Activated effector memory CD4-positive, alpha-beta T cell treated with anti-CD3 and anti-CD28 coated beads, Interleukin-2, amount 50 U/mL, for 16 hours (primary cell): ENCODE measurements around the gene RAB3B.
A peak's percentile ranks its signal among the peaks of the same experiment; 100 is the strongest.
"Not testable (repeated sequence)": the region's sequence is repeated elsewhere in the genome, so short reads cannot be mapped to it uniquely, and the experiment has no call there.

Experiments used
- DNase-seq: peaks from one replicate; pipeline ENCODE4 v3.0.0-alpha.2; 2020

Gene RAB3B

DNA sequence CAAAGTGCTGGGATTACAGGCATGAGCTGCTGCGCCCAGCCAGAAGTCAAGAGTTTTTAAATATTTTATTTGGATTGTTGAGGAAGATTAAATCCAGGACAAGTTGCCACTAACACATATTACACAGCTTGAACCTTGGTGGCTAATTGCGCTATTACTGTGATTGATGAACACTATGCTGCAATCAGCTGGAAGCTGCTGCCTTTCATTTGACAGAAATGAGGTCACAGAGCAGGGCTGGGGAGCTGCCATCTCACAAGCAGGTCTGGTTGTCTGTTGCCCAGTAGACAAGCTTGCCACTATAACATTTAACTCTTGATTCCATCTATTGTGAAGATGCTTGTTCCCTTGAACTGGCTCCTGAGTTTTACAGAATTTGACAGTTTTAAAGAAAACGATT is 74.5 kb downstream of the RAB3B start:
- DNase-seq, result no peak

DNA sequence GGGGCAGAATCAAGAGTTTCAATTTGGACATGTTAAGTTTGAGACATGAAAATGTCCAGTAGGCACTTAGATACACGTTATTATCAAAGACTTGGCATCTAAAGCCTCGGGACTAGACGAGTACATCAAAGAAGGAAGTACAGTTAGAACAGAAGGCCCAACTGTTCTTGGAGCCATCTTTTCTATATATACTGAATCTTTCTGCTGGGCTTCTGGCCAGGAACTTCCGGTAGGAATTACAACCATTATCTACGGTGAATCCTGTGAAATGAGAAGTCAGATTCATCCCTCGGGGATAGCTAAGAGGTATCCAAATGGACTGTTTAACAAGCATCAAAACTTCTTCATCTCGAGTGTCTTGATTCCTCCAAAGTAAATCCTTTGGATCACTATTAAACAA is 77.6 kb downstream of the RAB3B start:
- no peak for DNase-seq

DNA sequence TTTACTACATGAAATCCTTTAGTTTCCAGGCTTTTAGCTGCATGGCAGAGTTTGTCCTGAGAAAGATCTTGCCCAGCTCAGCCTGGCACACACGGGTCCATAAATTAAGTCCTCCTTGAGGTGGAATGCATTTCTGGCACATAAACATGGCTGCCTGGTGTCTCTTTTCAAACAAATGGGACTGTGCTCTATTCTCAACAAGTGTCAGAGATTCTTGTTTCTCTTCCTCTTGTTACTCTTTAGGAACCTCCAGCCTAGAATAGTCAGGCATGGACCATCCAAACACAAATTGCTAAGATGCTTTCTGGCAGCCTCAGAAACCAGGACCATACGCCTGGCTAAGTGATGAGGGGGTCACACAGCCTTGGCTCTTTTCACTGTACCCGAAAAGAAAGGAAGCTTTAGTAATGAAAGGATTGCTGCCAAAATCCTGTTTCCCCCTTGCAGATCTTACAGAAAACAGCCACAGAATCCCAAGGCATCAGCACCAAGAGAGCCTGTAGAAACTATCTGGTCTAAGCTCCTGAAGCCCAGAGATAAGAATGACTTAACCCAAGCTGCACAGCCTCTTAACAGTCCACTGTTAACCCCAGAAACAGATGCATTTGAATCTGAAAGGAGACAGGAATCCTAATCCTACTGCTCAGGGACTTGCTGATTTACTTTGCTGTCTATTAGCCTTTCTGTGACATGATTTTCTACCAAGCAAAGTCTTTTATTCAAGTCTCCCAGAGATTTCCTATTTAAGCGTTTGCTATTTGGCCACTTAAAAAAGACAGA is 80.1 kb downstream of the RAB3B start:
- DNase-seq, result no peak

DNA sequence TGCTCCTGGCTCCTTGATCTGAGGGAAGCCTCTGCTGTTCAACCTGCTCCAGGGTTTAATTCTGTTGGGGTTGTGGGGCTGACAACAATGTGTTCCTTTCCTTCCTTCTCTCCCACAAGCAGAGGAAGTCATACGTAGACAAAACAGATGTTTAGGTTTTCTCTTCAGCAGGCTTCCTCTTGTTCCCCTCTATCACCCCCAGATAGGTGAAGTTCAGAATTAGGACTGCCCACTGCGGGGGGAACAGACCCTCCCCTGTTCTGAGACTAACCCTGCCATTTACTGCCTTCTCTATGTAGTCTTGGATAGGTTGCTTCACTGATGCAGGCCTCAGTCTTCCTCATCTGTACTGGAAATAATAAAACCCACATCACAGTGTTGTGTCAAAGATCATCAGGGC is 82.0 kb downstream of the RAB3B start:
- DNase-seq, result no peak

- no peak for DNase-seq
Measured at GRCh38 chr1:51907079-51907702, 83.3 kb downstream of the RAB3B start.

DNA sequence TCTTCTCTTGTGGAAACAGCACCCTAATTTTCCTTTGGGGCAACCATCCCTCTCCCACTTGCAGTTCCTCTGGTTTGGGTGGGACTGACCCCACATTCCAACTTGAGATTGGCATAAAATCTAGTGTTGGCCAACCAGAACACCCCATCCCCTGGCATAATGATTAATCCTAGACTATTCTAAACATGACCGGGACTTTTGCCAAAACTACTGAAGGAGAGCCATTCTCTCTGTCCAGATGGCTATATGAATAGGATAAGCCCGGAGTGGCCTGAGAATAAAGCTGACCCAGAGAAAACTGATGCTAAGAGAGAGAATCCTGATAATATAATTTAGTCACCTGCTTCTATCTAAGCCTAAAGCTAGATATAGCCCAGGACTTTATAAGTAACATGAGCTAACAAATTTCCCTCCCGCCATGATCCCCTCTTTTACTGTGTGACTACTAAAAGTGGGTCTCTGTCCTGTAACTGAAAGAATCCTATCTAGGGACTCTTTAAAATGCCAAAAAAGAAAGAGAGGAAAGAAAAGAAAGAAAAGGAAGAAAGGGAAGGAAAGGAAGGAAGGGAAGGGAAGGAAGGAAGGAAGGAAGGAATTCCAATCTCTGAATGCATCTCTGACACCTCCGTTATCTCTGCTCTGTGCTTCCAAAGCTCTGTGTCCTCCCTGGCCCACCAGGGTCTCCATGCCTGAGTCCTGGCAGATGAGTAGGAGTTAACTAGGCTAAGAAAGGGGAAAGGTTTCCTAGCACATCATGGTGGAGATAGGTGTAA is 84.0 kb downstream of the RAB3B start:
- DNase-seq, result no peak

- no peak for DNase-seq
Measured at GRCh38 chr1:51902456-51902855, 88.0 kb downstream of the RAB3B start.

- no peak for DNase-seq
Measured at GRCh38 chr1:51901151-51901550, 89.3 kb downstream of the RAB3B start.

GRCh38 chr1:51899022-51899421 is 91.5 kb downstream of the RAB3B start:
- no peak for DNase-seq

DNA sequence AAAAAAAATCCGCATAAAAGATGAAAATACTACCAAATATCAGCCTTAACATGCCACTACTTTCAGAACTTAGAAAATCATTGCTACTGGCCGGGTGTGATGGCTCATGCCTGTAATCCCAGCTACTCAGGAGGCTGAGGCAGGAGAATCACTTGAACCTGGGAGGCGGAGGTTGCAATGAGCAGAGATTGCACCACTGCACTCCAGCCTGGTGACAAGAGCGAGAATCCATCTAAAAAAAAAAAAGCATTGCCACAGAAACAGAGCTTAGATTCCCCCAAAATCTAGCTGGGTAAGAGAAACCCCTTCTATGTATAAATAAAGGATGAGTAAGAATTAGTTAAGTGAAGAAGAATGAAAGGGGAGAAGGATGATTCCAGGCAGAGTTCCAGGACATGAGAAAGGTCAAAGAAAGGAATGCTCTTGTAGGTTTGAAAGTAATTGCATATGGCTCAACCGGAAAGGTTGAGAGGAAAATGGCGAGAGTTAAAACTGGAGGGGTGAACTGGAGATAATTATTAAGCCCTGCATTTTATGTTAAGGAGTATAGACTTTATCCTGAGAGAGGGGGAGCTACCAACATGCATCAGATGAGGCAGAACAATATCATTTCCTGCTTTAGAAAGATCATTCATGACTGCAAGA is 92.3 kb downstream of the RAB3B start:
- no peak for DNase-seq

GRCh38 chr1:51897699-51898031 is 92.8 kb downstream of the RAB3B start:
- DNase-seq, result no peak

- not testable (repeated sequence) for DNase-seq
Measured at GRCh38 chr1:51894748-51895147, 95.8 kb downstream of the RAB3B start.

DNA sequence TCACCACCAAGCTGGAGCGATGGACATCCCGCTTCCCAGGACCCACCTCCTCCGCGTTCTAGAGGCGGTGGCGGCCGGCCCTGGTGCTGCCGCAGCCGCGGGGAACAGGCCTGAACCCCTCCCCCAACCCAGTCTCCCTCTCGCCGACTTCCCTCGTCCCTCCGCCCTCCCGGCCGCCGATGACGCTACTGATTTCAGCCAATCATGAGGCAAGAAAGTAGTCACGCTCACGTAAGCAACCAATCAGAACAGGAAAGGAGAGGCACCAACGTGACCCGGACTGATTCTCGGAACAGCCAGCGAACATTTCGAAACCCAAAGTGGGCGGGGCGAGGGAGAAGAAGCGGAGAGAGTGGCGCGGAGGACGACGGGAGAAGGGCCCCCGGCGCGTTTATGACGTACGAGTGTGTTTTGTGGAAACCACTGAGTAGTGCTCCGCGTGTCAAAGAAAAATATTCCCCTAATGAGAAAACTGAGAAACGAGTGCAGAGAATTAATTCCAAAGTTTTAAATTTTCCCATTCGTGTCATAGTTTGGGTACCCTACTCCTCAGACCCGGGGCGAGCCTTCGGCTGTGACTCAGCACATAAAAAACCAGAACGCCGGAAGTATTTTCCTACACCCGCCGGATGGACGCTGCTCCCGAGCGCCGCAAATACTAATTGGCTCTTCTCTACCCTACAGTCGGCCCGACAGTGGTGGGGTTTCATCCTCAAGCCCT is 111.7 kb downstream of the RAB3B start, which contains the start of gene NRDC:
NRDC (minus strand) TSS at position 112 of the 721 bp plus-strand sequence. CDS start 112 bp downstream, outside the sequence.
- DNase-seq, result peak; percentile 100

- DNase-seq, result no peak
Measured at GRCh38 chr1:51878308-51878615, 112.2 kb downstream of the RAB3B start.

- no peak for DNase-seq
Measured at GRCh38 chr1:51877434-51878307, 112.8 kb downstream of the RAB3B start.

- no peak for DNase-seq
Measured at GRCh38 chr1:51875836-51876235, 114.7 kb downstream of the RAB3B start.

DNA sequence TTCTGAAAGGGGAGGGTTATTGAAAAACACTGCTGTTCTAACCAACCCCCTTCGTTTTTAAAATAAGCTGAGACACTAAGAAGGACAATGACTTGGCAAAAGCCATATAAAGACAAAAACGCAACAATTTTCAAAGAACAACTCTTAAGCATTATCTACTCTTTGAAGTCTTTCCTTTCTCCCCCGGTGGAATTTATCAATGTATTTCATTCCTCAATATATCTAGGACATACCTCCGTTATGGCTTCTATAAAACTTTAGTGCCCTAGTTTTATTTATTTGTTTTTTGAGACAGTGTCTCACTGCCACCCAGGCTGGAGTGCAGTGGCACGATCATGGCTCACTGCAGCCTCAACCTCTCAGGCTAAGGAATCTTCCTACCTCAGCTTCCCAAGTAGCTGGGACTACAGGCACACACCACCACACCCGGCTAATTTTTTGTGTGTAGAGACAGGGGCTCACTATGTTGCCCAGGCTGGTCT is 115.2 kb downstream of the RAB3B start:
- no peak for DNase-seq

GRCh38 chr1:51873270-51873669 is 117.2 kb downstream of the RAB3B start:
- DNase-seq, result not testable (repeated sequence)

DNA sequence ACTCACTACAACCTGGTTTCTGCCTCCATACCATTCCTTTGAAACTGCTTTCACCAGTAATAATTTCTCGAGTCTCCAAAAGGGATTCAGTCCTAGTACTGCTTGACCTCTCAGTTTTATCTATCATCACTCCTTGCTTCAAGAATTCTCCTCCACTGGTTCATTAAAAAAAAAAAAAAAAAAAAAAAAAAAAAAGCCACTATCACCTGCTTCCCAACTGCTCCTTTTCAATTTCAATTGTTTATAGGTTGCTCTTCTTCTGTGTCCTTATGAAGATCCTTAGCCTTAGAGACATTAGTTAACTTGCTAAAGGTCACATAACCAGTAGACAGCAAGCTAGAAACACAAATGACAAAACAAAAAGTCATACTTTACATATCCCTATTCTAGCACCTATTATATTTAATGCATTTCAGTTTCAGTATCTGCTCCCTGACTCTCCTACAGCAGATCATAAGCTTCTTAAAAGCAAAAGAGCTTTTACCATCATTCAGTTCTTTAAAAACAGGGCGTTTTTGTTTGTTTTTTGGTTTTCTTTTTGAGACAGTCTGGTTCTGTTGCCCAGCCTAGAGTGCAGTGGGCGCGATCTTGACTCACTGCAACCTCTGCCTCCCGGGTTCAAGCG is 119.0 kb downstream of the RAB3B start:
- DNase-seq, result no peak

GRCh38 chr1:51870603-51871350 is 119.7 kb downstream of the RAB3B start:
- DNase-seq, result no peak
